OCI-LY7 (cell line): Measurements from ENCODE around the gene CASP2.

Experiments used
- EZH2phosphoT487 ChIP-seq: fragments of 200-600 bp; sonication (generic); IDR thresholded peaks from 2 replicates; pipeline ENCODE4 v1.6.1; 2018; ENCODE audit warnings: low read depth, borderline replicate concordance, mild to moderate bottlenecking, mixed run types, antibody characterized with exemption, low read length, moderate library complexity, mixed read lengths
- TF ChIP-seq, protein P1 (sequence below): fragments of 200-600 bp; sonication (generic); conservative IDR thresholded peaks from 2 replicates; pipeline ENCODE4 v1.5.1; 2014; ENCODE audit warnings: mild to moderate bottlenecking, antibody characterized with exemption, low read length, moderate library complexity, mixed read lengths

DNA sequence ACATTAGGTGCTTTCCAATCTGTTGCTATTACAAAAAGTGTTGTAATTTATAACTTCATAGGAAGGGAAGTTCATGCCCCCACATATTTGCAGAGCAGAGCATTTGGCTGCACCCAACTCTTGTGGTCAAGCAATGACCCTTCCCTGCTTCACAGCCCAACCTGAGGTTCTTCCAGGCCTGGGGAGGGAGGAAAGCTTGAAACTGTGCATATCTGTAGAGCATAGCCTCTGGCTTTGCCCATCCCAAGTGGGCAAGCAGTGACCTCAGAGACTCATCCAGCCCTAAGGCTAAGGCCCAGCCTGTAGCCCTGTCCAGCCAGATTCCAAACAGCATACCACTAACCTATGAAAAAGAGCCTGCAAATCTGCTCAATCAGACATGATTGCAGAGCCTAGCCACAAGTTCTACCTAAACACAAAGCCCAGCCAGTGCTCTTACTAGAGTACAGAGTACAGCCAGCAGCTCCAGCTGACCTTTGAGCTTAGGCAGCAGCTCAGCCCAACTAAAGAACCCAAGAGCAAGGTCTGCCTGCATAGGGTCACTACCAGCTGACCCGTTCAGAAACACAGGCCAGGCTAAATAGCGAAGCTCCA is 39.3 kb upstream of the CASP2 start:
- TF ChIP-seq, protein P1, sequence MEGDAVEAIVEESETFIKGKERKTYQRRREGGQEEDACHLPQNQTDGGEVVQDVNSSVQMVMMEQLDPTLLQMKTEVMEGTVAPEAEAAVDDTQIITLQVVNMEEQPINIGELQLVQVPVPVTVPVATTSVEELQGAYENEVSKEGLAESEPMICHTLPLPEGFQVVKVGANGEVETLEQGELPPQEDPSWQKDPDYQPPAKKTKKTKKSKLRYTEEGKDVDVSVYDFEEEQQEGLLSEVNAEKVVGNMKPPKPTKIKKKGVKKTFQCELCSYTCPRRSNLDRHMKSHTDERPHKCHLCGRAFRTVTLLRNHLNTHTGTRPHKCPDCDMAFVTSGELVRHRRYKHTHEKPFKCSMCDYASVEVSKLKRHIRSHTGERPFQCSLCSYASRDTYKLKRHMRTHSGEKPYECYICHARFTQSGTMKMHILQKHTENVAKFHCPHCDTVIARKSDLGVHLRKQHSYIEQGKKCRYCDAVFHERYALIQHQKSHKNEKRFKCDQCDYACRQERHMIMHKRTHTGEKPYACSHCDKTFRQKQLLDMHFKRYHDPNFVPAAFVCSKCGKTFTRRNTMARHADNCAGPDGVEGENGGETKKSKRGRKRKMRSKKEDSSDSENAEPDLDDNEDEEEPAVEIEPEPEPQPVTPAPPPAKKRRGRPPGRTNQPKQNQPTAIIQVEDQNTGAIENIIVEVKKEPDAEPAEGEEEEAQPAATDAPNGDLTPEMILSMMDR: no peak
- no peak for TF ChIP-seq EZH2phosphoT487
